K562 (cell line): Measurements from ENCODE around the gene SMAP2. TPM values are rescaled to one million over a fixed set of nuclear protein-coding genes. Genes with fewer than 3 reads are reported as not detected.

Experiments
- CBX8 ChIP-seq: fragments of 200-600 bp; sonication (generic); IDR thresholded peaks from 2 replicates; pipeline ENCODE4 v1.6.1; 2012; ENCODE audit warnings: borderline replicate concordance, mixed run types, low read depth, mild to moderate bottlenecking, moderate library complexity, mixed read lengths, low read length, control low read depth, inconsistent platforms; ENCODE audit not compliant: poor library complexity, severe bottlenecking; ENCODE audit errors: extremely low read depth
- CREM ChIP-seq: IDR thresholded peaks from 2 replicates; pipeline ENCODE4 v1.6.1; 2014; ENCODE audit warnings: antibody characterized with exemption, low read depth
- HDAC8 ChIP-seq: fragments of 450-650 bp; IDR thresholded peaks from 2 replicates; pipeline ENCODE4 v1.6.1; 2016; ENCODE audit warnings: mild to moderate bottlenecking, missing genetic modification characterization, moderate library complexity, missing compliant biosample characterization
- HMG20A ChIP-seq: fragments of 450-650 bp; formaldehyde crosslinking; conservative IDR thresholded peaks from 2 replicates; pipeline ENCODE4 v1.4.0; 2020; ENCODE audit warnings: mild to moderate bottlenecking, mixed read lengths
- NCOR1 ChIP-seq: fragments of 450-650 bp; IDR thresholded peaks from 2 replicates; pipeline ENCODE4 v1.6.1; 2016; ENCODE audit warnings: mild to moderate bottlenecking, moderate library complexity
- POLR2G ChIP-seq: fragments of 200-400 bp; formaldehyde crosslinking; IDR thresholded peaks from 2 replicates; pipeline ENCODE4 v1.6.1; 2017; ENCODE audit warnings: low read depth, mild to moderate bottlenecking, antibody characterized with exemption, low read length, moderate library complexity
- TSC22D4 ChIP-seq: fragments of 450-650 bp; IDR thresholded peaks from 2 replicates; pipeline ENCODE4 v1.6.1; 2016; ENCODE audit warnings: missing genetic modification characterization, missing biosample characterization, control low read depth
- polyA plus RNA-seq, 8 experiments: library from polyadenylated mRNA; depleted of rRNA in 4 of 8; stranded (reverse) in 5 of 8; unstranded in 3 of 8; fragments of >200 nt; fragmentation: Nextera tagmentation in 2 of 8; fragmentation: Illumina TruSeq in 1 of 8; extraction: Ambion mirVana in 2 of 8; extraction: Trizol in 1 of 8; gene quantifications; 2 replicates each; pipeline versions ENCODE4 v1.2.1 to v1.2.3, GENCODE V29; 2011 to 2014; ENCODE audit warnings: inconsistent platforms in 1 of 8, missing spikeins in 1 of 8
- total RNA-seq, 7 experiments: library from RNA; depleted of rRNA in 6 of 7; stranded (reverse); fragments of >200 nt in 6 of 7; fragmentation: Illumina TruSeq in 2 of 7; extraction: Trizol in 2 of 7; gene quantifications; 2 replicates each; pipeline versions ENCODE4 v1.2.1 to v1.2.3, GENCODE V29; 2011 to 2021; ENCODE audit warnings: low replicate concordance in 1 of 7
- TF ChIP-seq, protein P1 (sequence below), 2 experiments: fragments of 450-650 bp in 1 of 2; sonication (generic) in 1 of 2; formaldehyde crosslinking in 1 of 2; IDR thresholded peaks; 2 replicates each; pipeline versions ENCODE4 v1.7.1 to v1.9.0; 2016 to 2022; ENCODE audit warnings: inconsistent platforms in 1 of 2, mild to moderate bottlenecking in 1 of 2, missing genetic modification reagents in 1 of 2

SMAP2 gene
- total and polyA plus RNA-seq, 9 of the 15 experiments (the other 6 are each of a cell fraction or from before 2014, with no cell fraction given): 38.7 to 212 (median 94.1) TPM

DNA sequence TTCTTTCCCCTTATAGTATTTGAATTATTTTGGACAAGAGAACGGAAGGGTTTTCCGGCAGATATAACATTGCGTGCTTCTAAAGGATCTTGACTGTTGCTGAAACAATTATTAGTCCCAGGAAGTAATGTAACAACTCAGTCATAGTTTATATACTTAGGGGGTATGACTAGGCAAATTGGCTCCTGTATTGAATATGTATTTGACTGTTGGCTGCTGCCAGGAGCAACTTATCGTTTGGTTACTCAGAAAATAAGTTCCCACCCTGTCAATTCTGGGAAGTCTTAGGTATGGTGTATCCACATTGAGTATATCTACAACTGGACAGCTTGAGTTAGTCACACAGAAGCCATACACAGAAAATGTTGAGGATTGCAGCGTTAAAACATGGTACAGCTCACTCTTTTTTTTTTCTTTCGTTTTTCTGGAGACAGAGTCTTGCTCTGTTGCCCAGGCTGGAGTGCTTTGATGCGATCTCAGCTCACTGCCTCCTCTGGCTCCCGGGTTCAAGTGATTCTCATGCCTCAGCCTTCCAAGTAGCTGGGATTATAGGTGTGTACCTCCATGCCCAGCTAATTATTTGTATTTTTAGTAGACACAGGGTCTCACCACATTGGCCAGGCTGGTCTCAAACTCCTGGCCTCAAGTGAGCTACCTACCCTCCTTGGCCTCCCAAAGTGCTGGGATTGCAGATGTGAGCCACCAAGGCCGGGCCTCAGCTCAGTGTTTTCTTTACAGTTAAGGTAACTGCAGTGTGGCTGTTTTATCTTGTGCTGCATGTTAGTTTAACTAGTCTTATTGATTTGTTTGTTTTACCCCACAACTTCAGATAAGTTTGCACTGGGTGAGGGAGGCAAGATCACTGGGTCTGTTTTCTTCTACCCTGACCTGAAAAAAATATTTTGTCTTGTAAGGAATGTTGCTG, 10.2 kb downstream of the SMAP2 start (continued):
- TF ChIP-seq, protein P1, sequence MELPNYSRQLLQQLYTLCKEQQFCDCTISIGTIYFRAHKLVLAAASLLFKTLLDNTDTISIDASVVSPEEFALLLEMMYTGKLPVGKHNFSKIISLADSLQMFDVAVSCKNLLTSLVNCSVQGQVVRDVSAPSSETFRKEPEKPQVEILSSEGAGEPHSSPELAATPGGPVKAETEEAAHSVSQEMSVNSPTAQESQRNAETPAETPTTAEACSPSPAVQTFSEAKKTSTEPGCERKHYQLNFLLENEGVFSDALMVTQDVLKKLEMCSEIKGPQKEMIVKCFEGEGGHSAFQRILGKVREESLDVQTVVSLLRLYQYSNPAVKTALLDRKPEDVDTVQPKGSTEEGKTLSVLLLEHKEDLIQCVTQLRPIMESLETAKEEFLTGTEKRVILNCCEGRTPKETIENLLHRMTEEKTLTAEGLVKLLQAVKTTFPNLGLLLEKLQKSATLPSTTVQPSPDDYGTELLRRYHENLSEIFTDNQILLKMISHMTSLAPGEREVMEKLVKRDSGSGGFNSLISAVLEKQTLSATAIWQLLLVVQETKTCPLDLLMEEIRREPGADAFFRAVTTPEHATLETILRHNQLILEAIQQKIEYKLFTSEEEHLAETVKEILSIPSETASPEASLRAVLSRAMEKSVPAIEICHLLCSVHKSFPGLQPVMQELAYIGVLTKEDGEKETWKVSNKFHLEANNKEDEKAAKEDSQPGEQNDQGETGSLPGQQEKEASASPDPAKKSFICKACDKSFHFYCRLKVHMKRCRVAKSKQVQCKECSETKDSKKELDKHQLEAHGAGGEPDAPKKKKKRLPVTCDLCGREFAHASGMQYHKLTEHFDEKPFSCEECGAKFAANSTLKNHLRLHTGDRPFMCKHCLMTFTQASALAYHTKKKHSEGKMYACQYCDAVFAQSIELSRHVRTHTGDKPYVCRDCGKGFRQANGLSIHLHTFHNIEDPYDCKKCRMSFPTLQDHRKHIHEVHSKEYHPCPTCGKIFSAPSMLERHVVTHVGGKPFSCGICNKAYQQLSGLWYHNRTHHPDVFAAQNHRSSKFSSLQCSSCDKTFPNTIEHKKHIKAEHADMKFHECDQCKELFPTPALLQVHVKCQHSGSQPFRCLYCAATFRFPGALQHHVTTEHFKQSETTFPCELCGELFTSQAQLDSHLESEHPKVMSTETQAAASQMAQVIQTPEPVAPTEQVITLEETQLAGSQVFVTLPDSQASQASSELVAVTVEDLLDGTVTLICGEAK (IDR thresholded peaks at IDR 0.05): no peak
- TF ChIP-seq, protein P1 (CRISPR knock-in tag; IDR thresholded peaks at IDR 0.05): no peak
- no peak for TF ChIP-seq HDAC8 (tag)
- no peak for TF ChIP-seq CBX8
- no peak for TF ChIP-seq HMG20A
- no peak for TF ChIP-seq TSC22D4
- TF ChIP-seq POLR2G: peak; percentile 36; the same call in 1 of the 2 replicates
- peak; percentile 83 for TF ChIP-seq NCOR1
- TF ChIP-seq CREM: no peak
